ENCODE results near the gene OSBP2.

OSBP2 gene

GRCh38 chr22:30856741-30857502, 162.2 kb downstream of the OSBP2 start:
- DNase-seq: no peak

GRCh38 chr22:30857791-30858190, 163.1 kb downstream of the OSBP2 start:
- DNase-seq: no peak

DNA sequence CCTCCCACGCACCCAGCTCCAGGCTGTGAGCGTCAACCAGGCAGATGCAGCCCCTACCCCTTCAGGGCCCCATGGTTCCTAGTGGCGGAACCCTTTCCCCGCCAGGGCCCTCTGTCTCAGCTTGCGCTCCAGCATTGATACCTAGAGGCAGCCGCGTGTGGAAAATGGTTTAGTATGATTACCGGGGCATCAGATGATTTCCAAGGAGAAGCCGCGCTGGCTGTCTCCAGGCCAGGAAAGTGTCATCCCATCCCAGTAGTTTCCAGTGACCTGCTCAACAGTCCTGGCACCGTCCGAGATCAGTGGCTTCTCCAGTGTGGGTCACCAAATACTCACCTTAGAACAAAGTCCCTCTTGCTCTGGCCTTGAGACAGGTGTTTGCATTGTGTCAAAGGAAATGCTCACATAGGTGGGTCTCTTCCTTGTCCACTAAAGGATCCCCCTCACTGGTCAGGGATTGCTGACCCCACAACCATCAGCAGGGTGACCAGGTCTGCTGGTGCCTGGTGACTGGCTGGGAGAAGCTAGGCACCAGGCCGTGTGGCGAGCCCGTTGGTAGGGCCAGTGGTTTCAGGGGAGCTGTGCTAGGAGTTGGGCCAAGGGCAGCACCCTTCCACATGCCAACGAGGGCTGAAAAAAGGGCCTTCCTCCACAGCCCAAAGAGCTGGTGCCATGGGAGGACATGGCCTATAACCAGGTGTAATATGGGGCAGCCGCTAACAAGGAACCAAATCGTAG, 164.5 kb downstream of the OSBP2 start:
- DNase-seq: no peak

DNA sequence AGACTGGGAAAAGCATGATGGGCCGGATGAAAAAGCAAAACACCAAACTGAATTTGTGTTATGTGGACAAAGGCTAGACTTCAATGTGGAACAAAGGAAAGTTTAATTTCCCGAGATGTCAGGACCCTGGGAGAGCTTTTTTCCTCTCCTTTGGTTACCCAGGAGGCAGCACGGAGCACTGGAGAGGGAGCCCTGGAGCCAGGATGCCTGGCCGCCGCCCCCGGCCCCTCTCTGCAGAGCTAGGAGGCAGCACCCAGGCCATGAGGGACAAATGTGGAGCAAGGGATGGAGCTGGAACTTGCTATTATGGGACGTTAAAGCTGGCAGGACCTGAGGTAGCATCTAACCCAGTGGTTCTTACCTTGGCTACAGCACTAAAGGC, 165.0 kb downstream of the OSBP2 start:
- no peak for DNase-seq

DNA sequence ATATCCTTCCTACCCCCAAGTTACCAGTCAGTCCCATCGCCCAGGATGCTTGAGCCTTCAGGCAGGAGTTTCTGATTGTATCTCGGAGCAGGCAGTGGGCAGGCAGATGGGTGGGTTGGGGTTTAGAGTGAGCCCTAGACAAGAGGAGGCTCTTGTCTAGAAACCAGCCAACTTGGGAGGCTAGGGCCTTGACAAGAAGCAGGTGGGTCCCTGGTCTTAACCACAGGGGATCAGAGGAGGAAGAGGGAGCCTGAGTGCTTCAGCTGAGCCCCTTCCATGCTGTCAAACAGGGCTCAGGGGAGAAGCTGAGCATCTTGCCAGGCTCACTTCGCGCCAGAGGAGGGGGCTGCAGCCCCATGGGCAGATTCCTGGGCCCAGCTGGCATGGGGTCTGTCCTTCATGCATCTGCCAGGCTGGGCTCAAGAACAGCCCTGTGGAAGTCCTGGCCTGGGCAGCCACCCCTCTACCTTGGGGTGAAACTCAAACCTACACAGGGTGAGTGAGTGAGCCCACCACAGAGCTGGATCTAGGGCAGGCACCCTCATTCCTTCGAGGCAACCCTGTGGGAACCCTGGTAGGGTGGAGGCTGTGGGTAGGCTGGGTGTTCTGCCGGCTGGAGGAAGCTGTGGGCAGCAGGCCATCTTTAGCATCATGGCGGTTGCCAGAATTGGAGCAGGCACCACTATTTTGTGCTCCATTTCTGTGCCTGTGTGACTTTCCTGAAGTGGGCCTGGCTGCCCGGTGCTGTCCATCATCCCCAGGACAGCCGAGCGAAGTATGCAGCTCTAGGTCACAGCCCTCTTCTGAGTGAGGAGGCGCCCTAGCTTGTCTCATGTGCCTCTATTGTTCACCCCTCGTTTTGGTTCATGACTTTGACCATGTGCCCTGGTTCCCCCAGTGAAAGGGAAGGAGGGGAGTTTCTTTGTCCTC, 165.8 kb downstream of the OSBP2 start:
- DNase-seq: no peak

DNA sequence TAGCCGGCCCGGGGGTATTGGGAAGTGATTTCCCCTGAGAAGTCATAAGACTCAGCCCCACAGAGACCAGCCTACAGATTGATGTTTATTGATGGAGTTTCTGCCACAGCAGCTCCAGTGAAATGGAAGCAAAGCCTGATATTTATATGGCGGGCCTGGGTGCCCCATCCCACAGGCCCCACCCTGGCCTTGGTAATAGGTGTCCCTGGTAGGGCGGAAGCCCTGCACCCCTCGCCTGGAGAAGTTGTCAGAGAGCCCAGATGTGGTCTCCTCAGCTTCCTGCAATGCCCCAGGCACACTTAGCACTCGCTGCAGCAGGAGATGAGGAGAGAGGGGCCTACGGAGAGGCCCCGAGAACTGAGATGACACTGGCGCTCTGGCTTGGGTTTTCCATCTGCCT, 166.5 kb downstream of the OSBP2 start:
- DNase-seq: no peak

- DNase-seq: no peak
These were observed 167.2 kb downstream of the OSBP2 start for GRCh38 chr22:30861688-30862552.

- no peak for DNase-seq
These were observed 168.6 kb downstream of the OSBP2 start for GRCh38 chr22:30863081-30863833.

DNA sequence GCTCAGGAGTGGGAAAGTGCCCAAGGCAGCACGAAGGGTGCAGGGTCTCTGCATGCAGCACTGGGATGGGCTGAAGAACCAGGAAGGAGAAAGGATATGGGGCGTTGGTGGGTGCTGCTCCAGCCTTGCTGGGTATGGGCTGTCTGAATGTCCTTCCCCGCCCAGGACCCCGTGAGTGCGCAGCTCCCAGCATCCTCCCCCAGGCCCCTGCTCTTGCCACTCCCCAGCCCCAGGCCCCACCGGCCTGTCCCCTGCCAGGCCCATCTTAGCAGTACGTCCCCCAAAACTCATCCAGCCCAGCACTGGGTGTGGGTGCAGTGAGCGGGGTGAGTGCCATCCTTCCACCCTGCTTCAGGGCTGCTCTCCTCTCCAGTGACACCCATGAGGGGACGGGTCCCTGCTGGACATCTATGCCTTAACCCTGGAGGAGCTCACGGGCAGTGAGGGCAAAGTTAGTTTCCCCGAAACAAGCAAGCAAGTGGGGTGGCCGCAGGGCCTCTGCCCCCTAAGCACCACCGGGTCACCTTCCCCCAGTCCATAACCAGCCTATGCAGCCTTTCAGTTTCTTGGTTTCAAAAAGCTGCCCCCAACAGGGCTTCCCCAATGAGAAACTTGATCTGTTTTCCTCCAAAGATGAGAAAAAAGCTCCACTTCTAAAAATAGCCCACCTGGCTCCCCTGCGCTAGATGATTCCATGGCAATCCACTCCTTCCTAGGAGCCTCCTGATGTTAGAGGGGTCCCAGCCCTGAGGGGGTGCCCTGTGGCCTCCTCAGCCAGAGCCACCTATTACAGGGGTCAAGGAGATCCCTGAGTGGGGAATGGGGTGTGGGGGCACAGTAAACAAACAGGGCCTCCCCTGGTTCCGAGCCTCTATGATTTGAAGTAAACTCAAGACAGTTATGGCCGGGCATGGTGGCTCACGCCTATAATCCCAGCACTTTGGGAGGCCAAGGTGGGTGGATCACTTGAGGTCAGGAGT, 170.1 kb downstream of the OSBP2 start:
- DNase-seq: no peak

GRCh38 chr22:30865656-30866055, 171.0 kb downstream of the OSBP2 start:
- no peak for DNase-seq

GRCh38 chr22:30866216-30866615, 171.5 kb downstream of the OSBP2 start:
- no peak for DNase-seq

GRCh38 chr22:30866811-30867271, 172.2 kb downstream of the OSBP2 start:
- DNase-seq: no peak

DNA sequence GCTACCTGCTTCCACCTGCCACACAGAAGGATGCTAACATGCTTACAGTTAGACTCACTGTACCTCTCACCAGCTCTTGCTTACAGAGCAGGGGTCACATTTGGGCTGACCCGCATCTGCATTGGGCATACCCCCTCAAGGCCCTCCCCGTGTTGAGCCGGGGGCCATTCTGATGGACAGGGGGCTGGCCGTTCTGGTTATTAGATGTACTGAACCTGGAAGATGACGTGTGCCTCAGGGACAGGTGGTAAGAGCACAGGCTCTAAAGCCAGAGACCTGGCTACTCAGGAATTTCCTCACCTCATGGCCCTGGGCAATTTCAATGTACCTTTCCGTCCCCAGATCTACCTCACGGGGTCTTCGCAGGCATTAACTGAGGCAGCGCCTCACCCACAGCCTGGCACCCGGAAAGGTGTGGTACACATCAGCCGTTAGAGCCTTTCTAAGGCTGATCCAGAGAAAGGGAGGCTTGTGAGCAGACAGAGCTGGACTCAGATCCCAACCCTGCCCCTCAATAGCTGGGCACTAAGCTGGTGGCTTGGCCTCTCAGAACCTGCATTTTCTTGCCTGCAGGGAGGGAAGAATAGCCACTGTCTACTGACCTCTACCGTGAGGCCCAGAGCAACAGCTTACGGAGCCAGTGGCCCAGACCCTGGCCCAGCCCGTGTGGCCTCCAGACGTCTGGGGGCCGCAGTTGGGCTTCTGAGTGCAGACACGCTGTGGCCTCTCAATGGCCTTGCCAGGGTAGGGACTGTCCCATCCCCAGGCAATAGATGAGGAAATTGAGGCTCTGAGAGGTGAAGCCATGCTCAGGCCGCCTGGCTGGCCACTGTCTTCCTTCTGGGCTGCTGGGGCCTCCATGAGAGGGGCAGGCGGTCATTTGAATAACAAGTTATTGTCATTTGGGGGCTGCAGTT, 173.3 kb downstream of the OSBP2 start:
- no peak for DNase-seq

- no peak for DNase-seq
These were observed 174.2 kb downstream of the OSBP2 start for GRCh38 chr22:30868663-30869385.

DNA sequence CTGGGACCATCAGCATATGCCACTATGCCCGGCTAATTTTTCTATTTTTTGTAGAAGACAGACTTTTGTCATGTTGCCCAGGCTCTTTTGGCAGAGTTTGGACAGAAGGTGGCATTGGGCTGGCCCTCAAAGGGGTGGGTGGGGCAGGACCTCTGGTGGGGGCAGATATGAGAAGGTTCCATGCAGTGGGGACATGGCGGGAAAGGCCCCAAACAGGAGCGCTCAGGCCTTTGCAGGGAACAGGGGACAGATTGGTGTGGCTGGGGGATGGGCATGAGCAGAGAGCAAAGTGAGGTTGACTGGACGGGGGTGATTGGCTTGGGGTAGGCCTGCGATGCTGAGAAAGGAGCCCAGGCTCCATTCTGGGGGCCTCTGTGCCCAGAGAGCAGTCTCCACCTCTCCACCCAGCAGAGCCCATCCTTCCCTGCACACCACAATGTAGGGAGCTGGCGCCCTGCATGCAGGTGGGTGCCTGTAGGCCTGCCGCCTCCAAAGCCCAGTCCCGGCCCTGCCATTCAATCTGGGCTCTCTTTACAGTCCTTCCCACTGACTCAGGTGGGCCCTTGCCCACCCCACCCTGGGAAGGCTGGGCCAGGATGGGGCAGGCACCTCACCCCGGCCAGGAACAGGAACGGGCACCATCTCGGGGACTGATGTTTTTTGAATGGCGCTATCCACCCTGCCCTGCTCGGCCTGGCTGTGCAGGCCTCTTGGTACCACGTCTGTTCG, 175.2 kb downstream of the OSBP2 start:
- DNase-seq: no peak

GRCh38 chr22:30870451-30871345, 176.0 kb downstream of the OSBP2 start:
- no peak for DNase-seq

Data from NCI-H526 treated with DMSO at 0.1 percent for 48 hours (cell line).